MM.1S (cell line): ENCODE results near the gene LRRC43.

Source experiments
- EZH2phosphoT487 ChIP-seq: fragments of 300-600 bp; sonication (generic); IDR thresholded peaks from 2 replicates; pipeline ENCODE4 v1.6.1; 2018; ENCODE audit warnings: antibody characterized with exemption, low read length
- TF ChIP-seq, protein P1 (sequence below): fragments of 300-600 bp; sonication (generic); IDR thresholded peaks from 2 replicates; pipeline ENCODE4 v1.5.1; 2016; ENCODE audit warnings: antibody characterized with exemption, low read length, mixed read lengths

GRCh38 chr12:122244565-122245371 is 61.8 kb downstream of the LRRC43 start:
- no peak for TF ChIP-seq EZH2phosphoT487
- TF ChIP-seq, protein P1, sequence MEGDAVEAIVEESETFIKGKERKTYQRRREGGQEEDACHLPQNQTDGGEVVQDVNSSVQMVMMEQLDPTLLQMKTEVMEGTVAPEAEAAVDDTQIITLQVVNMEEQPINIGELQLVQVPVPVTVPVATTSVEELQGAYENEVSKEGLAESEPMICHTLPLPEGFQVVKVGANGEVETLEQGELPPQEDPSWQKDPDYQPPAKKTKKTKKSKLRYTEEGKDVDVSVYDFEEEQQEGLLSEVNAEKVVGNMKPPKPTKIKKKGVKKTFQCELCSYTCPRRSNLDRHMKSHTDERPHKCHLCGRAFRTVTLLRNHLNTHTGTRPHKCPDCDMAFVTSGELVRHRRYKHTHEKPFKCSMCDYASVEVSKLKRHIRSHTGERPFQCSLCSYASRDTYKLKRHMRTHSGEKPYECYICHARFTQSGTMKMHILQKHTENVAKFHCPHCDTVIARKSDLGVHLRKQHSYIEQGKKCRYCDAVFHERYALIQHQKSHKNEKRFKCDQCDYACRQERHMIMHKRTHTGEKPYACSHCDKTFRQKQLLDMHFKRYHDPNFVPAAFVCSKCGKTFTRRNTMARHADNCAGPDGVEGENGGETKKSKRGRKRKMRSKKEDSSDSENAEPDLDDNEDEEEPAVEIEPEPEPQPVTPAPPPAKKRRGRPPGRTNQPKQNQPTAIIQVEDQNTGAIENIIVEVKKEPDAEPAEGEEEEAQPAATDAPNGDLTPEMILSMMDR: no peak
